Measurements from ENCODE around the gene PEAK1. TPM values are rescaled to one million over a fixed set of nuclear protein-coding genes. Genes with fewer than 3 reads are reported as not detected.

Gene PEAK1
- total and polyA plus RNA-seq, 2 donors (not counting 1 experiment from before 2014, with no cell fraction given) = 61.0 to 91.8 TPM

GRCh38 chr15:77311020-77311419 is 108.9 kb downstream of the PEAK1 start:
- TF ChIP-seq EZH2 (IDR thresholded peaks at IDR 0.05; ENCODE audit: low read length, missing control alignments) (no peak), CTCF (conservative IDR thresholded peaks at IDR 0.05 in 1 of 2, IDR thresholded peaks at IDR 0.05 in 1 of 2; ENCODE audit: low read depth in 1 of 2, low read length in 2 of 2) (no peak)
- H3K4me1 ChIP-seq (ENCODE audit: control insufficient read depth, extremely low read depth, insufficient read depth, low read length) = no peaks in the 10 kb centered on the region
- H3K27me3 ChIP-seq (ENCODE audit: control insufficient read depth, insufficient read depth, low read length) = no peaks in the 10 kb centered on the region
- no peak overlapping the region for H2AFZ ChIP-seq (ENCODE audit: low read length)
- H3K4me3 ChIP-seq (replicated peaks in 1 of 4; ENCODE audit: control extremely low read depth in 1 of 4, insufficient read depth in 1 of 4, low read depth in 3 of 4, low read length in 4 of 4) = no peak overlapping the region
- H4K20me1 ChIP-seq (ENCODE audit: control insufficient read depth, extremely low read depth, insufficient read depth, low read length) = no peaks in the 10 kb centered on the region
- H3K9me3 ChIP-seq (ENCODE audit: control insufficient read depth, insufficient read depth, low read depth, low read length) = no peaks in the 10 kb centered on the region
- no peaks in the 10 kb centered on the region for H3K36me3 ChIP-seq (ENCODE audit: control insufficient read depth, insufficient read depth, low read length)
- peaks cover 8% of the 10 kb centered on the region for H3K79me2 ChIP-seq (ENCODE audit: control insufficient read depth, insufficient read depth, low read length)
- no peak overlapping the region for H3K27ac ChIP-seq (ENCODE audit: insufficient read depth, low read length)
- H3K9ac ChIP-seq (ENCODE audit: insufficient read depth, low read length) = no peak overlapping the region
- no peak for DNase-seq (ENCODE audit: low read depth in 2 of 2)
- H3K4me2 ChIP-seq (ENCODE audit: extremely low read depth, insufficient read depth, low read length) = no peak overlapping the region

- no peaks in the 10 kb centered on the region for H3K9me3 ChIP-seq (ENCODE audit: control insufficient read depth, insufficient read depth, low read depth, low read length)
- H3K79me2 ChIP-seq (ENCODE audit: control insufficient read depth, insufficient read depth, low read length) = peaks cover 6% of the 10 kb centered on the region
- no peak overlapping the region for H3K4me2 ChIP-seq (ENCODE audit: extremely low read depth, insufficient read depth, low read length)
- H2AFZ ChIP-seq (ENCODE audit: low read length) = no peak overlapping the region
- H3K9ac ChIP-seq (ENCODE audit: insufficient read depth, low read length) = no peak overlapping the region
- H3K4me3 ChIP-seq (replicated peaks in 1 of 4; ENCODE audit: control extremely low read depth in 1 of 4, insufficient read depth in 1 of 4, low read depth in 3 of 4, low read length in 4 of 4) = no peak overlapping the region
- H3K27ac ChIP-seq (ENCODE audit: insufficient read depth, low read length) = no peak overlapping the region
- TF ChIP-seq EZH2 (IDR thresholded peaks at IDR 0.05; ENCODE audit: low read length, missing control alignments) (no peak), CTCF (conservative IDR thresholded peaks at IDR 0.05 in 1 of 2, IDR thresholded peaks at IDR 0.05 in 1 of 2; ENCODE audit: low read depth in 1 of 2, low read length in 2 of 2) (no peak)
- H3K36me3 ChIP-seq (ENCODE audit: control insufficient read depth, insufficient read depth, low read length) = no peaks in the 10 kb centered on the region
- DNase-seq (ENCODE audit: low read depth in 2 of 2) = no peak
- H4K20me1 ChIP-seq (ENCODE audit: control insufficient read depth, extremely low read depth, insufficient read depth, low read length) = no peaks in the 10 kb centered on the region
- H3K4me1 ChIP-seq (ENCODE audit: control insufficient read depth, extremely low read depth, insufficient read depth, low read length) = no peaks in the 10 kb centered on the region
- H3K27me3 ChIP-seq (ENCODE audit: control insufficient read depth, insufficient read depth, low read length) = no peaks in the 10 kb centered on the region
These were observed 110.5 kb downstream of the PEAK1 start for GRCh38 chr15:77309392-77309791.

DNA sequence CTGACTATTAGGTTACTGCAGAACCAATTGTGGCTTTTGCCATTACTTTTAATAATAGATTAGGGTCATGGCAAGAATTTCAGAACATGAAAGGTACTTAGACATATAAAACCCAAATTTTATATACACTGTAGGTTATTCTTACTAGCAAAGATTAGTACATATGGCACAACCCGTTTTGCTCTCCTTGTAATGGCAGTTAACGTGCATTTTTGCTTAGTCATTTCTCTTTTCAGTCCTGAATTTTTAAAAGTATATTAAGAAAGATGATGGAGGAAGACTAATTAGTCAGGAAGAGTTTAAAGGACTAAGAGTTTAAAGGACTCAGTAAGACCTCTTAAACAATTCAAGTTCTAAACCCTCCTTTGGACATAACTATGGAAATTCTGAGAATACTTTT is 114.0 kb downstream of the PEAK1 start:
- H3K79me2 ChIP-seq (ENCODE audit: control insufficient read depth, insufficient read depth, low read length) = peaks cover 5% of the 10 kb centered on the region

More for the DNA sequence above, 114.0 kb downstream of the PEAK1 start:
- Histone ChIP-seq H3K4me1 (ENCODE audit: control insufficient read depth, extremely low read depth, insufficient read depth, low read length) (no peaks in the 10 kb centered on the region), H3K4me2 (ENCODE audit: extremely low read depth, insufficient read depth, low read length) (no peak overlapping the region), H3K9me3 (ENCODE audit: control insufficient read depth, insufficient read depth, low read depth, low read length) (no peaks in the 10 kb centered on the region), H3K27me3 (ENCODE audit: control insufficient read depth, insufficient read depth, low read length) (no peaks in the 10 kb centered on the region), H3K27ac (ENCODE audit: insufficient read depth, low read length) (no peak overlapping the region), H3K9ac (ENCODE audit: insufficient read depth, low read length) (no peak overlapping the region), H3K36me3 (ENCODE audit: control insufficient read depth, insufficient read depth, low read length) (no peaks in the 10 kb centered on the region), H2AFZ (ENCODE audit: low read length) (no peak overlapping the region), H3K4me3 (replicated peaks in 1 of 4; ENCODE audit: control extremely low read depth in 1 of 4, insufficient read depth in 1 of 4, low read depth in 3 of 4, low read length in 4 of 4) (no peak overlapping the region), H4K20me1 (ENCODE audit: control insufficient read depth, extremely low read depth, insufficient read depth, low read length) (no peaks in the 10 kb centered on the region)
- DNase-seq (ENCODE audit: low read depth in 2 of 2) = no peak
- TF ChIP-seq CTCF (conservative IDR thresholded peaks at IDR 0.05 in 1 of 2, IDR thresholded peaks at IDR 0.05 in 1 of 2; ENCODE audit: low read depth in 1 of 2, low read length in 2 of 2) (no peak), EZH2 (IDR thresholded peaks at IDR 0.05; ENCODE audit: low read length, missing control alignments) (no peak)

Measured in fibroblast of lung (primary cell).